ENCODE measurements around the gene RCOR3.
A peak's percentile ranks its signal among the peaks of the same experiment; 100 is the strongest.
"Not testable (repeated sequence)": the region's sequence is repeated elsewhere in the genome, so short reads cannot be mapped to it uniquely, and the experiment has no call there.

The RCOR3 gene

GRCh38 chr1:211341999-211342398 lies 82.8 kb downstream of the RCOR3 start:
- no peak for DNase-seq

GRCh38 chr1:211343607-211344006 lies 84.4 kb downstream of the RCOR3 start:
- no peak for DNase-seq

- no peak for DNase-seq
These were observed 85.0 kb downstream of the RCOR3 start for GRCh38 chr1:211344152-211344618.

- peak; percentile 55 for DNase-seq
These were observed 86.6 kb downstream of the RCOR3 start for GRCh38 chr1:211345719-211346118.

- DNase-seq: no peak
These were observed 88.1 kb downstream of the RCOR3 start for GRCh38 chr1:211347077-211347844.

GRCh38 chr1:211348547-211348946 lies 89.4 kb downstream of the RCOR3 start:
- DNase-seq: no peak

- DNase-seq: no peak
These were observed 90.6 kb downstream of the RCOR3 start for GRCh38 chr1:211349741-211350140.

- DNase-seq: not testable (repeated sequence)
These were observed 92.9 kb downstream of the RCOR3 start for GRCh38 chr1:211352055-211352454.

- DNase-seq: no peak
These were observed 93.3 kb downstream of the RCOR3 start for GRCh38 chr1:211352465-211352864.

GRCh38 chr1:211352985-211353515 lies 93.9 kb downstream of the RCOR3 start:
- no peak for DNase-seq

- no peak for DNase-seq
These were observed 94.5 kb downstream of the RCOR3 start for GRCh38 chr1:211353562-211354212.

- no peak for DNase-seq
These were observed 96.7 kb downstream of the RCOR3 start for GRCh38 chr1:211355873-211356272.

- DNase-seq: no peak
These were observed 97.7 kb downstream of the RCOR3 start for GRCh38 chr1:211356723-211357407.

- DNase-seq: no peak
These were observed 99.5 kb downstream of the RCOR3 start for GRCh38 chr1:211358685-211359084.

- DNase-seq: no peak
These were observed 100.7 kb downstream of the RCOR3 start for GRCh38 chr1:211359876-211360275.

GRCh38 chr1:211361202-211361601 lies 102.0 kb downstream of the RCOR3 start:
- DNase-seq: no peak

All from DMS 273 treated with DMSO at 0.1 percent for 48 hours (cell line).